Stimulated activated CD4-positive, alpha-beta T cell treated with anti-CD3 and anti-CD28 coated beads, Interleukin-15, amount 100 ng/mL, for 48 hours (primary cell): ENCODE measurements around the gene DISP2.

Experiments used
- DNase-seq, 2 donors: peaks; one replicate each; pipeline ENCODE4 v3.0.0-alpha.2; 2020; ENCODE audit warnings: low read depth in 2 of 2

The DISP2 gene, protein sequence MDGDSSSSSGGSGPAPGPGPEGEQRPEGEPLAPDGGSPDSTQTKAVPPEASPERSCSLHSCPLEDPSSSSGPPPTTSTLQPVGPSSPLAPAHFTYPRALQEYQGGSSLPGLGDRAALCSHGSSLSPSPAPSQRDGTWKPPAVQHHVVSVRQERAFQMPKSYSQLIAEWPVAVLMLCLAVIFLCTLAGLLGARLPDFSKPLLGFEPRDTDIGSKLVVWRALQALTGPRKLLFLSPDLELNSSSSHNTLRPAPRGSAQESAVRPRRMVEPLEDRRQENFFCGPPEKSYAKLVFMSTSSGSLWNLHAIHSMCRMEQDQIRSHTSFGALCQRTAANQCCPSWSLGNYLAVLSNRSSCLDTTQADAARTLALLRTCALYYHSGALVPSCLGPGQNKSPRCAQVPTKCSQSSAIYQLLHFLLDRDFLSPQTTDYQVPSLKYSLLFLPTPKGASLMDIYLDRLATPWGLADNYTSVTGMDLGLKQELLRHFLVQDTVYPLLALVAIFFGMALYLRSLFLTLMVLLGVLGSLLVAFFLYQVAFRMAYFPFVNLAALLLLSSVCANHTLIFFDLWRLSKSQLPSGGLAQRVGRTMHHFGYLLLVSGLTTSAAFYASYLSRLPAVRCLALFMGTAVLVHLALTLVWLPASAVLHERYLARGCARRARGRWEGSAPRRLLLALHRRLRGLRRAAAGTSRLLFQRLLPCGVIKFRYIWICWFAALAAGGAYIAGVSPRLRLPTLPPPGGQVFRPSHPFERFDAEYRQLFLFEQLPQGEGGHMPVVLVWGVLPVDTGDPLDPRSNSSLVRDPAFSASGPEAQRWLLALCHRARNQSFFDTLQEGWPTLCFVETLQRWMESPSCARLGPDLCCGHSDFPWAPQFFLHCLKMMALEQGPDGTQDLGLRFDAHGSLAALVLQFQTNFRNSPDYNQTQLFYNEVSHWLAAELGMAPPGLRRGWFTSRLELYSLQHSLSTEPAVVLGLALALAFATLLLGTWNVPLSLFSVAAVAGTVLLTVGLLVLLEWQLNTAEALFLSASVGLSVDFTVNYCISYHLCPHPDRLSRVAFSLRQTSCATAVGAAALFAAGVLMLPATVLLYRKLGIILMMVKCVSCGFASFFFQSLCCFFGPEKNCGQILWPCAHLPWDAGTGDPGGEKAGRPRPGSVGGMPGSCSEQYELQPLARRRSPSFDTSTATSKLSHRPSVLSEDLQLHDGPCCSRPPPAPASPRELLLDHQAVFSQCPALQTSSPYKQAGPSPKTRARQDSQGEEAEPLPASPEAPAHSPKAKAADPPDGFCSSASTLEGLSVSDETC (N-terminal part only)

DNA sequence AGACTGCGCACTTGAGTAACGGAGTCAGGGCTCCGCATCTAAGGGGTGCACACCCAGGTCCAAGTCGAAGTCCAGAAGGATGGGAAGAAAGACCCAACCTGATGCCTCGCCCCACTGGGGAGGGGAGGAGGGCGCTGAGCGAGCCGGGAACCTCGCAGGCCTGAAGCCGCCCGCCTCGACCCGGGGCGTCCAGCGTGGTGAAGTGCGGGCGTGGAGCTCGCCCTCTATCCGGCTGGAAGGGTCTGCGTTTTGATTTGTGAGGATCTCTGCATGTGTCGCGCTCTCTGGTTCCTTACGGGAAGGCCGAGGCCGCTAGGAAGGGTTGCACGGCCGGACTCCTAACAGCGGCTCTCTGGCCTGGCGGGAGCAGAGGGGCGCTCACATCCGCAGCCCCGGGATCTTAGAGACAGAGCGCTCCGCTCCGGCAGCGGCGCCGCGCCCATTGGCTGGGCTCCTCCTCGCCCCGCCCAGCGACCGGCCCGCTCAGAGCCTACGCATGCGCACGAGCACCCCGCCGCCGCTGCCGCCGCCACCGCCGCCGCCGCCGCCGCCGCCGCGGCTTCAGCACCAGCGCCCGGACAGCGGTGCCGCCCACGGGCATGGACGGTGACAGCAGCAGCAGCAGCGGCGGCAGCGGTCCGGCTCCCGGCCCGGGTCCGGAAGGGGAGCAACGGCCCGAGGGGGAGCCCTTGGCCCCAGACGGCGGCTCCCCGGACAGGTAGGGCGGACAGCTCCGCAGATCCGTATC is at the start of gene DISP2:
DISP2 (plus strand) TSS at position 497 of the 748 bp plus-strand sequence; CDS start at position 600, 103 bp downstream.
- peak; percentile 79 to 81 for DNase-seq

DNA sequence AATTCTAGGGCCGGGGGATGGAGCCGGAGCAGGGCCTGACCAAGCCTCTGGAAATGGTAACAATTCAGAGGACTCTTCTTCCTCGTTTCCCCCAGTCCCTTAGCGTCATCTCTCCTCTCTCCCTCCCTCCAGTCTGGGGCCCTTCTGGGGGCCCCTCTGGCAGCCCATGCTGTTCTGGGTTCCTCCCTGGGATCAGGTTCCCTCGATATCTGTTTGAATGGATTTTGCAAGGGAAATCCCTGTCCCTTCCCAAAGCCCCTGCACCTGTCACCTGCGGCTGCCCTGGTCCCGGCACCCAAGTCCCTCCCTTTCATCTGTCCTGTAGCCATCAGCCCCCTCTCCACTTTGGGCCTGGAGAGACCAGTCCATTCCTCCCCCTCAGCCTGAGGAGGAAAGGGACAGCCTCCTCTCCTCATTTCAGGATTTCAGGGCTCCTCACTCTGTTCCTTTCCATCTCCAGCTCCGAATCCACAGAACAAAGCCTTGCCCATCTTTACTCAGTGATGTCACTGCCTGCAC is 48.6 kb upstream of the DISP2 start:
- DNase-seq = no peak

DNA sequence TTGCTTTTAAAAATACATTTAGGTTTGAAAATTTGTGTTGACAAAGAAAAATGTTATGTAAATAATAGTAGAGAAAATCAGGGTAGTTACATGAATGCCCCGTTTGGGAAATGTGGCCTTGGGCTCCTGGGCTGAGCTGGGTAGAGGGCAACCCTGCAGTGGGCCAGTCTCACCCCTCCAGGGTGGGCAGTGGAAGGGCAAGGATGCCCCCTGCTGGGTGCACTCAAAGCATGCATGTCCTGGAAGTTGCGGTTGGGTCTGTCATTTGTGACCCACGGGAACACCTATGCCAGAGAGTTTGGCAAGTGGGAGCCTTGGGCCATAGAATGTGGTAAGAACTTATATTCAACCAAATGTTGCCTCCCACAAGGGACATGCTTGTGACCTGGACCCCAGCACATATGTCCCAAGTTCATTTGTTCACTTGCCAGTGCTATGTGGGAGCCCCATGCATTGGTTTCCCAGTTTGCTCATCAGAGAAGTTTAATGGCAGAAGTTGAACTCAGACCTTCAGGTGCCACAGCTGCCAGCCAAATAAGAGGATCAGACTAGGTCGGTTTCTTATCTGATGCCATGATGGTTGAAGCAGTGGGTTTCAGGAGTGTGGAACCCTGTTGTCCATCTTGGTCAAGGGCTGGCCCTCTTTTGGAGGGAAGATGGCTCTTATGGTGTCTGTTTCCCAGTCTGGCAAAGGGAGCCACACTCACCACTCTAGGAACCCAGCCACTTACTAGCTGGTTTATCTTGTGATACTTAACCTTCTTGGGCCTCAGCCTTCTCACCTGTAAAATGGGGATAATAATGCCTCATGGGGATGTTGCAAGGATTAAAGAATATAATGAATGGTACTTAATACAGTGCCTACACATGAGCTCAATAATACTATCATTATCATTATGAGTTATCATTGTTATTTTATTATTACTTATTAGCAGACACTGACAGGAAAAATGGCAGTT is 47.7 kb upstream of the DISP2 start:
- DNase-seq = peak; percentile 39 to 61

DNA sequence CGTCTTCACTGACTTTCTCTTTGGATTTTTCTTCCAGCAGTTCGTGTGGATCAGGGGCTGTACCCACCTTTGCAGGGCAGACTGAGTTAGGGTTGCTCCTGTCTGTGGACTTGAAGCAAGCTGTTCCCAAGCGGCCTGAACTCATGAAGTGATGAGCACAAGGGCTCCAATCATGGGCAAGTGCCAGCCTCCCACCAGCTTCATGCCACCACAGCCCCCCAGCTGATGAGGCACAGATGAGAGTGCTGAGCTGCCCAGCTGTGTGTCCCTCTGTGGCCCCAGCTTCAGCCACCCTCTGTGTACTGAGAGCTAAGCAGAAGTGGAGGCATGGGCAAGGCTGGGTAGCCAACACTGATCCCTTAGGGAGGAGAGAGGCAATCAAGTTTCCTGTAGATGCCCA is 47.0 kb upstream of the DISP2 start:
- no peak for DNase-seq

DNA sequence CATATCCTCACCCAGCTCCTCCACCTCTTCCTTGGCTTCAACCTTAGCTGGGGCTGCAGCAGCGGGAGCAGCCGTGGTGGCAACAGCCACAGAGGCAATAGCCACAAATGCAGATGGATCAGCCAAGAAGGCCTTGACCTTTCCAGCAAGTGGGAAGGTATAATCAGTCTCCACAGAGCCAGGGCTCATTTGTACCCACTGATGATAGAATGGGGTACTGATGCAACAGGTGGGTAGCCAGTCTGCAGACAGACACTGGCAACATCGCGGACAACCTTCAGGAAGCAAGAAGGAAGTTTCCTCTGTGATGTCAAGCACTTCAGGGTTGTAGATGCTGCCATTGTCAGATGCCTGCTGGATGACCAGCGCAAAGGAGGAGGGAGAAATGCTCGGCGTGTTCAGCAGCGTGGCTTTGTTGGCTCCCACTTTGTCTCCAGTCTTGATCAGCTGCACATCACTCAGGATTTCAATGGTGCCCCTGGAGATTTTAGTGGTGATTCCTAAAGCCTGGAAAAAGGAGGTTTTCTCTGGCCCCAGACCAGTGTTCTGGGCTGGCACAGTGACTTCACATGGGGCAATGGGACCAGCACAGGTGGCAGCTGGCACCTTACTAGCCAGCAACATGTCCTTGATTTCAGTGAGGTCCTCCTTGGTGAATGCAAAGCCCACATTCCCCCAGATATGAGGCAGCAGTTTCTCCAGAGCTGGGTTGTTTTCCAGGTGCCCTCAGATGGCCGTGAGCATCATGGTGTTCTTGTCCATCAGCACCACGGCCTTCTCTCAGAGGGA is 45.5 kb upstream of the DISP2 start:
- DNase-seq = no peak

DNA sequence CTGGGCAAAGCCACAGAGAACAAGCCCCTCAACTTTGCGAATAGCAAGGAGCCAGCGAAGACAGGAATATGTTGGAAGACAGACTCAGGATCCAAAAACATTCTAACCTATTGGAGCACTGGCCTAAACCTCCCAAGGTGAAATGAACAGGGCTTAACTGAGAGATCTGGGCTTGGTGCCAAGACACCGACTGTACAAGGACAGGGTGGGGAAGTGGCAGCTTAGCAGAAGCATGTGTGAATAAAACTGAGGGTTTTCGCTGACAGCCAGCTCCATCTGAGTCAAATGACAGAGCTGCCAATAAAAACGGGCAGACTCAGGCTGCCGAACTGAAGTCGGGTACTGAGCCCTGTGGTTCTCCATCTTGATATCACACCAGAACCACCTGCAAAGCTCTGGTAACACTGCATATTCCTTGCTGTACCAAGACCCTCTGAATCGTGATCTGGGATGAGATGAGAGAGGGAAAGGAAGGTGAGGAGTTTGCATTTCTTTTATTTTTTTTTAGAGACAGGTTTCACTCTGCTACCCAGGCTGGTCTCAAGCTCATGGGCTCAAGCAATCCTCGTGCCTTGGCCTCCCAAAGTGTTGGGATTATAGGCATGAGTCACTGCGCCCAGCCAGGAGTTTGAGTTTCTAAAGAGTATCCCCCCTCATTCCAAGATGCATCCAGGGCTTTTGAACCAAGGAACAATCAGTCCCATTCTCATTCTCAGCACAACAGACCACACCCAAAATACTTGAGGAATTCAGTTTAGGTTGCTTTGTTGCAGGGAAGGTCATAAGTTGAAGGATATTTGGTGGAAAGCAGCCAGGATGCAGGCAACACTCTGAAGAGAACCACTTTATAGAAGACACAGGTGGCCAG is 44.3 kb upstream of the DISP2 start:
- DNase-seq = no peak

DNA sequence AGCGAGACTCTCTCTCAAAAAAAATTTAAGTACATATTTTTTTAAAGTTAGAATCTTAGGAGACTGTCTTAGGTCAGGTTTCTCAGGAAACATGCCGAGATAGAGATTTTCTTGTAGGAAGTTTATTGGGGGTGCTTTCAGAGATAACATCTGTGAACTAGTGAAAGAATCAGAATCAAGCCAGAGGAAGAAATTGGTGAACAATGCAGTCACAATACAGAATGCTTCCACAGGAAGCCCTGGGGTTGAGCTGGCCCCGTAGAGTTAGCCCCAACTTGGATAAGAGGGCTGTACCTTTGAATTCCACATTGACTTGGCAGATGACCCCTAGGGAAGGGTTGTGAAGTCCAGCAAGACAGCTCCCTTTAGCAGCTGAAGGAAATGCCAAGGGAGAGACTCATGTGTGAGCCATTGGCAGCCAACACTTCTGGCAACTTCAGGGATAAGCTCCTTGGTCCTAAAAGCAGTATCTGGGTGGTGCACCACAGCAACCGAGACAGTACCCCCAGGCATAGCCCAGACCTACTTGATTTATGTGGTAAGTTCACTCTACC is 43.2 kb upstream of the DISP2 start:
- DNase-seq = no peak

DNA sequence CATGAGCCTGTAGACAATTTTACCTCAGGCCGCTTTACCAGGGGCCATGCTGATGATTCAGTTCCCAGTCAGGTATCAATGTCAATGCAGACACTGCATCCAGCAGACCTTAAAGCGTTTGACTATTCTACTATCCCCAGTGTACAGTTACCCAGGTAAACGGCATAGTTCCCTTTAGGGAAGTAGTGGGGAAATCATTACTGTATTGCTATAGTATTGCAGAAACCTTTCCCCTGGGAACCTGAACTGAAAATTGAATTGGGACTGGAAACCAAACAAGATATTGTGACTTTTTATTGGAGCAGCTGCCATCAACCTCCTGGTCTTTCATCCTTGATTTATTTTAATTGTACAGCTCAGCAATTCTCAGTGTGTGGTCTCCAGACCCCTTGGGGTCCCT is 41.1 kb upstream of the DISP2 start:
- DNase-seq = no peak

DNA sequence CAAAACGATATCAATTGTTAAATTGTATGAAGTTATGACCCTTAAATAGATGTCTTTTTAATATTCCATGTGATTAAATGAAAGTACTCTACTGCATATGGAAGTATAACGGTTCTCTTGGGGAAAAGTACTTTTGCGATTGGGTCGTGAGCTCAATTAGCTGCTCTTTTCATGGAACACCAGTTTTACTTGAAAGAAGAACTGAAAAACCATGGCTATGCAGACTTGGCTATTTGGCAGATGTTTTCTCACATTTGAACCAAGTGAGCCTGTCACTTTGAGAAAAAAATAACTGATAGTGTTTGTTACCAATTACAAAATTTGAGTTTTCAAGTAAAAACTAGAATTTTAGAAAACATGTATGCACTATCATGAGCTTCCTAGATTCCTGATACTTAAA is 40.4 kb upstream of the DISP2 start:
- DNase-seq = no peak

DNA sequence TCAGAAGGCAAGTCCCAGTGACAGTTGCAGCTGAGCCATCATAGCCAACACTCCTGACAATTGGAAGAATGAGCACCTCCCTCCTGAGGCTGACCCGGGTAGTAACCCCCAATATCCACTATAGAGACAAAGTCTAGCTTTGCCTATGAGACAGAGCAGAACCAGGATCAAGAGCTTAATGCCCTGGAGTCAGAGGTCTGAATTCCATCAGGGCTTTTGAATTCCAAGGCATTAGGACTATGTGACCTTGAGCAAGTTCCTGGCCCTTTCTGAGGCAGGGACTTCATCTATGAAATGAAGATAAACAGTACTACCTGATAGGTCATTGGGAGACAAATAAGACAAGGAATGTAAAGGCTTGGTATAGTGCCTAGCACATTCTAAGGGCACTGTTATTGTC is 37.6 kb upstream of the DISP2 start:
- DNase-seq = no peak

DNA sequence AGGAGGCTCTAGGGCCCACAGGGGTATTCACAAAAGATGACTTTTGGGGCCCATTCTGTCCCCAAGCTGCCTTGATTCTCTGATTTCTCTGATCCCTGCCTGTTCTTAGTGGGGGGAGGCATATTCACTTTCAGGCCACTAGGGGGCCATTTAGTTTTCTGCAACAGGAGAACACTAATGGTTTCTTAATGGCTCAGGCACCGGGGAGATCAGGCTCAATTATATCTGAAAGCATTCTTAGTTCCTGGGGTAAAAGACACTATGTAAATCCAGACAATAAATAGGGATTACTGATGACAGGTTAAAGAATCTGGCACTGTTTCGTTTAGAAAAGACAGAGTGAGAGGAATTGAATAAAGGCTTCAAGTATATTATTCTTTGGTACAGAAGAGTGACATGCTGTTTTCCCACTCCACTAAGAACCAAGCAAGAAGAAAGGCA is 37.1 kb upstream of the DISP2 start:
- peak in 1 of 2 donors; percentile 32 for DNase-seq

DNA sequence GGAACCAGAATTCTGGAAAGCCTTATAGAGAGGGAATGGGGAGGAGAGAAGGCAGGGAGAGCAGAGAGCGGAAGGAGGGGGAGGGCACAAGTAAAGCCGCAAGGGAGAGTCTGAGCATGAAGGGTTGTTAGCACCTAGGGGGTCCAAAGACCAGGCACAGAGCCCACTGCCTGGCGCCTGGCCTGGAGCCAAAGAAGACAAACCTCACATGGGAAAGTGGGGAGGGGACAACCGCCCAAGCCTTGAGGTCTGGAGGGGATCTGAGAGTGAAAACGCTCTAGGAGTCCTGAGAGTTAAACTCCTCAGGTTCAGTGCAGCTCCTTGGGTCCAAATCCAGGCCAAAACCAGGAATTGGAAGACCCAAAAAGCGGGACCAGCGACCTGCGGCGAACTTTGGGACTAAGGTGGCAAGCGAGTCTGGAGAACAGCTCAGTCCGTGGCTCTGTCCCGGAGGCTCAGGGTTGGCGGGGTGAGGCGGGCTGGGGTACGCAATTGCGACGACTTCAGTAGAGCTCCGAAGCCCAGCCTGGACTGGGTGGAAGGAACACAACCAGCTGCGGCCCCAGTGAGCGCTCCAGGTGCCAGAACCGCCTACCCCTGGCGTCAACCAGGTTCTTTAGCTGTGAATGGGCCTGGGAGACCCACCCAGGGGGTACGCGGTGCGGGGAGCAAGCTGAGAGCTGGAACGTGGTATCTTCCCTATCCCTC is 35.3 kb upstream of the DISP2 start:
- no peak for DNase-seq

DNA sequence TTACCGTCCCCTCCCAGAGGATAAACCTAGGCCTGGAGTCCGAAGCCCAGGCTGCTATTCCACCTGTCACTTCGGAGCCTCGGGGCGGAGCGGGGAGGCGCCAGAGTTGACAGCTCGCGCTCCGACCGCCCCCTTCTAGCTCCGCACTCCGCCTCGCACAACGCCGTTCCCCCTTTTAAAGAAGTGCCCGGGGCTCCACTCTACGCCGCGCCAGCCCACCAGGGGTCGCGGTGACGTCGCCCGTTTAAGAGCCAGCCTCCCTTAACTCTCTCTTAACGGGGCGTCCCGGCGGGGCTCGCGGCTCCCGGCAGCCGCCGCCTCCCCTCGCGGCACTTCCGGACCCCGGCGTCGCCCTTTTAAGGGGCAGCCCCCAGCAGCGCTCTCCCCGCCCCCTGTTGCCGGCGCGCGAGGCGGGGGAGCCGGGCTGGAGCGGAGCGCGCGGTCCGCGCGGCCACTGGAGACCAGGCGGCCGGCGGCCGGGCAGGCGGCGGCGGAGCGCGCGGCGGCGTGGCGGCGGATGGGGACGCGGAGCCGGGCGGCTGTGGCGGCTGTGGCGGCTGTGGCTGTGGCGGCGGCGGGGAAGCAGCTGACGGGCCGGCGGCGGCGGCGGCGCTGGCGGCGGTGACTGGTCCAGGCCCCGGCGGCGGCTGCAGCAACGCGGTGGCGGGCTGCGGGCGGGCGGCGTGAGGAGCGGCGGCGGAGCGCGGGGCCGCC is 34.6 kb upstream of the DISP2 start, which contains the start of gene INAFM2:
INAFM2 (plus strand) TSS at position 454 of the 714 bp plus-strand sequence. CDS start 364 bp downstream, outside the sequence.
- DNase-seq = peak; percentile 78 to 80

DNA sequence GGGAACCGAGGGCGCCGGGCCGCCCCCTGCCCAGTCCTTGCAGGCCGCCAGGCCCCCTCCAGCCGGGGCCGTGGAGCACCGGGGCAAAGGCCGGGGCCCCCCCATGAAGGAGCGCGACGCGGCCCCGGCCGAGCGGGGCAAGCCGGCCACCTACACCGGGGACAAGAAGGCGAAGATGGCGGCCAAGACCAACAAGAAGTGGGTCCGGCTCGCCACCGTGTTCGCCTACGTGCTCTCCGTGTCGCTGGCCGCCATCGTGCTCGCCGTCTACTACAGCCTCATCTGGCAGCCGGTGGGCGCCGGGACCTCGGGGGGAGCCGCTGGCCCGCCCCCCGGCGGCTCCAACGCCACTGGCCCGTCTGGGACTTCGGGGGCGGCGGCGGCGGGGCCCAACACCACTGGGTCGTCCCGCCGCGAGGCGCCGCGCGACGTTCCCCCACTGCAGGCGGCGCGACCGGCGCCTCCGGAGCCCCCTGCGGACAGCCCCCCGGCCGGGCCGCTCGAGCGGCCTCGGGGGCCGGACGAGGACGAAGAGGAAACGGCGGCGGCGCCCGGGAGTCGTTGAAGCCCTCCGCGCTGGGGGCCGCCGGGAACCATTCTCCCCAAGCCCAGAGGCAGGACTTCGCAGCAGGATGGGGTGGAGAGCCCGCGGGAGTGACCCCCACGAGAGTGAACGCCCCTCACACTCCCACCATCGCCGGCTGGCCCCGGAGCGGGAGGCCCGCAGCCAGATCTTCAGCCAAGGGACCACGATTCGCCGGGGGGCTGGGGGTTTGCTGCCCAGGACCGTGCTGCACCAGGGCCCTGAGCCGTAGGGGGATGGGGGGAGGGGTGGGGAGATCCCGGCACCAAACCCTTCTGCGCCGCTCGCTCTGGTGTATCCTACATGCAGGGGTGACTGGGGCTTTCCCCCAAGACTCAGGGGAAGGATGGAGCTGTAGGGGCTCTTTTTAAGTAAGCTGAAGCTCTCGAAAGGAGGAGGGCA is 33.8 kb upstream of the DISP2 start:
- no peak for DNase-seq

DNA sequence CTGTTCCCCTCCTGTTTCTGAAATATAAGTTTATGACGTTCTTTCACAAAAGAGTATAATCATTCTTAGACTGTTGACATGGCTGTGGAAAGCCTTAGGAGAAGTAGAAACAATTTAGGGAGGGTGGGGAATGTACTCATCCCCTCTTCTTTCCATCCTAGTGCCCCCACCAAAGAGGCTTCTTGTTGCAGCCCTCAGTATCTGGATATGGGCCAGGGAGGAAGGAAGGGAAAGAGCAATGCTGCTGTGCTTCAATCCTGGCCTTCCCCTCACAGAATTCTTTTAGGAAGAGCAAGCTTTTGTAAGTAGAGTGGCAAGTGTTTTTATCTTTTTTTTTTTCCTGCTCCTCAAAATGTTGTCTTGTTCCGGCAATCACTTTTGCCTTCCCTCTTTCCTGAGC is 32.8 kb upstream of the DISP2 start:
- no peak for DNase-seq
